Gastroesophageal sphincter (tissue), 3 donors: ENCODE results near the gene CACNA1I.

Source experiments
- POLR2A ChIP-seq, 2 donors: fragments of 450-650 bp; IDR thresholded peaks; one replicate each; pipeline ENCODE4 v1.6.1; 2017; ENCODE audit warnings: antibody characterized with exemption in 2 of 2, mild to moderate bottlenecking in 2 of 2, moderate library complexity in 1 of 2
- TF ChIP-seq, protein P1 (sequence below), 4 experiments: fragments of 200-600 bp in 2 of 4; fragments of 450-650 bp in 2 of 4; sonication (generic) in 1 of 4; IDR thresholded peaks; one replicate each; pipeline ENCODE4 v1.5.1; 2017 to 2019; ENCODE audit warnings: antibody characterized with exemption in 4 of 4, mild to moderate bottlenecking in 2 of 4, moderate library complexity in 2 of 4

DNA sequence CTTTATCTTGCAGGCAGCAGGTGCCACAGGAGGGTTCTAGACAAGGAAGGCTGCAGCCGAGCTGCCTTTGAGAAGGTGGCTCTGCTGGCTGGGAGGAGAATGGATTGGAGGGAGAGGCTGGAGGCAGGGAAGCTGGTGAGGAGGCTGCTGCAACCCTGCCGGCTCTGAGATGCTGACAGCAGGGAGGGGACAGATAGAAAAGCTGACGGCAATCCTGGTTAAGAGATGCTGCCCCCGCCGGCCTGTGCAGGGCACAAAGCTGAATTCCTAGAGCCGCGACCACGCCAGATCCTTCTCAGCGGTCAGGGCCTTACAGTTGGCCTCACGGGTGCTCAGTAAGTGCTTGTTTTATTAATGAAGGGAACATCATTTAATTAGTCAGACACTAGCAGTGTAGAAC is 105.4 kb downstream of the CACNA1I start:
- TF ChIP-seq, protein P1, sequence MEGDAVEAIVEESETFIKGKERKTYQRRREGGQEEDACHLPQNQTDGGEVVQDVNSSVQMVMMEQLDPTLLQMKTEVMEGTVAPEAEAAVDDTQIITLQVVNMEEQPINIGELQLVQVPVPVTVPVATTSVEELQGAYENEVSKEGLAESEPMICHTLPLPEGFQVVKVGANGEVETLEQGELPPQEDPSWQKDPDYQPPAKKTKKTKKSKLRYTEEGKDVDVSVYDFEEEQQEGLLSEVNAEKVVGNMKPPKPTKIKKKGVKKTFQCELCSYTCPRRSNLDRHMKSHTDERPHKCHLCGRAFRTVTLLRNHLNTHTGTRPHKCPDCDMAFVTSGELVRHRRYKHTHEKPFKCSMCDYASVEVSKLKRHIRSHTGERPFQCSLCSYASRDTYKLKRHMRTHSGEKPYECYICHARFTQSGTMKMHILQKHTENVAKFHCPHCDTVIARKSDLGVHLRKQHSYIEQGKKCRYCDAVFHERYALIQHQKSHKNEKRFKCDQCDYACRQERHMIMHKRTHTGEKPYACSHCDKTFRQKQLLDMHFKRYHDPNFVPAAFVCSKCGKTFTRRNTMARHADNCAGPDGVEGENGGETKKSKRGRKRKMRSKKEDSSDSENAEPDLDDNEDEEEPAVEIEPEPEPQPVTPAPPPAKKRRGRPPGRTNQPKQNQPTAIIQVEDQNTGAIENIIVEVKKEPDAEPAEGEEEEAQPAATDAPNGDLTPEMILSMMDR (IDR thresholded peaks at IDR 0.05): no peak
- no peak for TF ChIP-seq POLR2A (IDR thresholded peaks at IDR 0.05)
